OCI-M2 (cell line): ENCODE measurements around the gene UNC79.

Experiments
- DNase-seq: peaks from one replicate; lab custom pipeline; 2025; ENCODE audit not compliant: unreplicated experiment; lab: John Stamatoyannopoulos, UW

The UNC79 gene

DNA sequence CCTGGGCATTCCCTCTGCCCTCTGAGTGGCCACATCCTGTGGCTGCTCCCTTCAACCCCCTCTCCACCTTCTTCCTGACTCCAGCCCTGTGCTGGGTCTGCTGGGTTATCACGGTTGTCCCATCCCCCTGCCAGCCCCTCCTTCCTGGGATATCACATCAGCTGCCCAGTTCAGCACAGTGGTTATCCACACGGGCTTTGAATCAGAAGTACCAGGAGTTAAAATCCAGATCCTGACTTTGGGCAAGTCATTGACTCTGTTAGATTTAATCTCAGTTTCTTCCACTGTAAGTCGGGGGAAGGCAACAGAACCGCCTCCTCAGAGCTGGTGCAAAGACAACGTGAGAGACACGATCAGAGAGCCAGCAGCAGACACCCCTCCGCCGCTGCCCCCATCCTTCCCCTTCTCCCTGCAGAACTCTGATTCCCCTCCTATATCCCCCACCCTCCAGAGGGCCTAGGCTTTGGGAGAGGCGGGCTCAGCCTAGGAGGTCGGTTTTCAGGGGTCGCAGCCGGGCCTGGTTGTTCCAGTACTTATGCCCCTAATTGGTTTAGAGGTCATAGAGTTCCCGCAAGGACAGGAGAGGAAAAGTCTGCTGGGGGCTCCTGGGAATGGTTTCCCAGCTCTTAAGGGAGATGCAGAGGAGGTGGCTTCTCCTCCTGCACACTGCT is 315.0 kb downstream of the UNC79 start:
- no peak for DNase-seq

DNA sequence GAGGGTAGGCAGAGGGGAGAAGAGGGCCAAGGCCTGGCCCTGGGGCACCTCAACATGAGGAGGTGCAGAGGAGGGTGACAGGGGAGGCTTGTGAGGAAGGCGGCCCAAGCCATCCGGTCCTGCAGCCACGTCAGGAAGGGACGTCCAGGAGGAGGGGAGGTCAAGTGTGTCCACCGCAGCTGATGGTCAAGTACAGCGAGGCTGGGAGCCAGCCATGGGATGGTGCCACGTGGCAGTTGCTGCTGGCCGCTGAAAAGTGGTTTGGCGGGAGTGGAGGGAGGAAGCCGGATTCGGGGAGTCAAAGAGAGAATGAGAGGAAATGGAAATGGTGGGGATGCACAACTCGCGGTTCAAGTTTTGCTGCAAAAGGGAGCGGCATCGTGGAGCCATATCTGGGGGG is 316.4 kb downstream of the UNC79 start:
- no peak for DNase-seq

DNA sequence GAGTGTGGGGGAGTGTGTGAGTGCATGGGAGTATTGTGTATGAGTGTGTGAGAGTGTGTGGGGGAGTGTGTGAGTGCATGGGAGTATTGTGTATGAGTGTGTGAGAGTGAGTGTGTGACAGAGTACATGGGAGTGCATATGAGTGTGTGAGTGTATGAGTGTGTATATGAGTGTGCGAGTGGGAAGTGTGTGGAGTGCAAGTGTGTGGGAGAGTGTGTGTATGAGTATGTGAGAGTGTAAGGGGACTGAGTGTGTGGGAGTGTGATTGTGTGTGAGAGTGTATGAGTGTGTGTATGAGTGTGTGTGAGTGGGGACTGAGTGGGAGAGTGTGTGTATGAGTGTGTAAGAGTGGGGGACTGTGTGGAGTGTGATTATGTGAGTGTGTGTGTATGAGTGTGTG is 316.8 kb downstream of the UNC79 start:
- no peak for DNase-seq

DNA sequence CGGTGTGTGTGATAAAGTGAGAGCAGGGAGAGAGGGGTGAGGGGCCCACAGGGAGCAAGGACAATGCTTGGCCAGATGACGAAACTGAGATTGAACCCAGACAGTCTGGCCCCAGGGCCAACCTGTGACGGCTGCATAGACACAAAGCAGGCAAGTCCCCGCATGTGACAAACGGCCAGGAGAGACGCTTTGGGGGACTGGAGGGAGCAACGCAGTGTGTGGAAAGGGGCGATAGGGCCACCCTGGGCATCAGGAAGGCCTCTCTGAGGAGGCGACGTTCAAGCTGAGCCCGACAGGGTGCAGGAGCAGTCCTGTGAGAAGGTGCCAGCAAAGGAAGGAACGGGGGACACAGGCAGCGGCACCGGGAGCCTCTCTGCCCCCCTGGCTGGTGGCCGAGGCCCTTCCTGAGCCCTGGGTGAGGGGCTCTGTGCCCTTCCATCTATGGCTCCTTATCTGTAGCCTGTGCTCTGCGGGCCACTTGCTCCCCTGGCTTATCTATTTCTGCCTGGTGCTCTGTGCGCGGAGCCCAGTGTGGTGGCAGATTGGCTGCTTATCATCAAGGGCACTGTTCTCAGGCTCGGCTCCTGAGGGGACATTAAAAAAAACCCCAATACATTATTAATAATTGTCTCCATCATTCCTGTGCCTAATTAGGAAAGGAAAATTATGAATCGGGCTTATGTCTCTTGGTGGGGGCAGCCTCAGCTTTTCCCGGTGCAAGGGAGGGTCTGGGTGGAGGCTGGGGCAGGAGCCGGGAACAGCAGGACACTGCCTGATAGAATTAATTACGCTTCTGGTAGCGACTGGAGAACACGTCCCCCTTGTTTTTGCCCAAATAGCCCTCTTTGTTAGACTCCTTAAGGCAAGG is 317.7 kb downstream of the UNC79 start:
- DNase-seq = no peak

DNA sequence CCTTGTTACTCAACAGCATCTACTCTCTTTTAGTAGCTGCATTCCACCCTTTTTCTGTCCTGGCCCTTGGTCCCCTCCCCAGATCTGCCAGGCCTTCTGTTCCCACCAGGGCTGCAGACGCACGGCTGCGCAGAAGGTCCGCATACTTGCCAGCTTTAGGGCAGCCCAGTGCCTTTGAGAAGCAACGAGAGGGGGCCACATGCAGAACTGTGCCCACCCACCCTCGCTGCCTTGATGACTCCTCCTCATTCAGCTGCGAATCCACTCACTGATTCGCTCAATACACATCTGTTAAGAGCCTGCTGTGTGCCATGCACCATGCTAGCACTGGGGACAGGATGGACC is 318.3 kb downstream of the UNC79 start:
- no peak for DNase-seq

DNA sequence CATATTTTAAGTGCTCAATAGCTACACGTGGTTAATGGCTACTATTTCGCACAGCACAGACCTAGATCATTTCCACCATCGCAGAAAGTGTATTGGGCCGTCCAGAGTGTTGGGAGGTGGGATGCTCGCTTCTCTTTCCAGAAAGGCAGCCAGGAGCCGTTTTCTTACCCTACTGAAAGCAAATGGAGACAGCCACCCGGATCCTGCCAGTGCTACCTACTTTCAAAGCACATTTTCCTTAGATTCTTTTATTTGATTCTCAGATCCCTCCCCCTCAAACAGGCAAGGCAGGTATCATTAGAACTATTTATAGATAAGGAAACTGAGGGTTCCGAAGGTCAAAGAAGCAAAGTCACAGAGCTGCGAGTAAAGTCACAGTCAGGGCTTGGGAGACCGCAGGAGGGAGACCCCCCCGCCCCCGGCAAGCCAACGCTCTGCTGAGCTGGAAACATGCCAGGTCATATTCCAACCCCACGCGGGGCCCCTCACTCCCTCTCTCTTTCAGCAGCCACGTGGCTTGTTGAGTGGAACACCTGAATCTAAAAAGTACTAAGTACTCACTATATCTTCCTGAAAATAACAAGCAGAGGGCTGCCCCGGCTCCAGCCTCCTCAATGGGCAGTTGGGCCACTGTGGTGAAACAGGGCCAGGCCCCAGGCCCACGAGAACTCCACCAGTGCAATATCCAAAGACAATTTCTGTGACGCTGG is 321.4 kb downstream of the UNC79 start:
- no peak for DNase-seq

DNA sequence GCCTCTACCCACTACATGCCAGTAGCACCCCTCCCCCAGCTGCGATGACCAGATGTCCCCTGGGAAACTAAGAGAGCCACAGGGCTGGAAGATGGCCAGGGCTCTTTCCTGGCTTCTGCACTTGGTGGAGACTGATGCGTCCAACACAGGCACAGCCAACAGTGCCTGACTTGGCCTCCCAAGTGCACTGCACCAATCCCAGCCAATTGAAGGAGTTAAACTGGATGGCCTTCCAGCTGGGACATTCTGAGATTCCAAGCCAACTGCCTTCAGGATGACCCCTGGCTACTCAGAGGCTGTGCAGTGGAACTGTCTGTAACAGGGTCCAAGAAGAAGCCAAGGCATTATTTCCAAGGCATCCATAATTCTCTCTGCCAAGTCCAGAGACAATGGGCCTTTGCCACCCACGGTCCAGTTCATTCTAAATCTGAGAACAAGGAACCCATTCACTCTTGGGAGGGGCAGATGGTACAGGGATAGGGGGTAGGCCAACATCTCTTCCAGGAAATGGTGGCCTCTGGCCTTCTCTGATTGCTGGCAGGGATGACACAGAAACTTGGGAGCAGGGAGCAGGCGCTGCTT is 322.3 kb downstream of the UNC79 start:
- no peak for DNase-seq

DNA sequence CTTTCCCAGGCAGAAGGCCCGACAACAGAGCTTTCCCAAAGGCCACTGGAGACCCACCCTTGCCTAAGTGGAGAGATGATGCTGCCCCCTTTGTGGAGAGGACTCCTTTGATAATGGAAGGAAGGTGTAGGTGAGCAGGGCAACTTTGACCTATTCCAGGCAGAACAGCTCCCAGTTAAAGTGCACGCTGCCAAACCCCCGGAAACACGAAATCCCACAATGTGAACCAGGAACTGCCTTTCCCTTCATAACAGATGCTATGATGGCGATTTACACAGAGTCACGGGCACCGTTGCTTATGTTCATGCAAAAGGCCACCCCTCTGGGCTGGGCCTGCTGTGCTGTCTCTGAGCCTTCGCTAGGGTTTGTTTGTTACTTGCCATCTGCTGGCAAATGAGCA is 322.9 kb downstream of the UNC79 start:
- no peak for DNase-seq

DNA sequence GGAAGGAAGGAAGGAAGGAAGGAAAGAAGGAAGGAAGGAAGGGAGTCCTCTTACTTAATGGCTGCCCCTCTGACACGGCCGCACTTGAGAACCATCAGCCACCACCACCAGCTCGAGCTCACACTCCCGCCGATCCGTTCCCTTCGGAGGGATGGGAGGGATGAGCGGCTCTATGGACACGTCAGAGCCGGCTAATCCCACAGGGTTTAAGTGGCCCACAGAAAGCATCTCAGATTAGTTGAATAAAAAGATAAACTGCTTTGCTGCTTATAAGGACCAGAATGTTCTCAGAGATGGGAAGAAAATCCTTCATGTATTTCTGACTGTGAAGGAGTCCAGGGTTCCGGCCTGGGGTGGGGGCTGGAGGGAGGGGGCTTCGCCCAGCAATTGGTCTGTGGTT is 326.5 kb downstream of the UNC79 start:
- DNase-seq = no peak
